A673 (cell line): ENCODE results near the gene RIMS4. TPM values are rescaled to one million over a fixed set of nuclear protein-coding genes. Genes with fewer than 3 reads are reported as not detected.

Source experiments
- BruUV-seq: library from RNA; stranded (reverse); fragments of 400-500 nt; replicated peaks from 2 replicates; lab custom pipeline; 2021; lab: Mats Ljungman, UMichigan
- CTCF ChIA-PET: fragments of 300-600 bp; sonication (Branson Sonifier 250); formaldehyde crosslinking; loops from one replicate; lab custom pipeline; 2022; ENCODE audit warnings: antibody characterized with exemption; lab: Charles Lee
- POLR2A ChIA-PET: fragments of 300-600 bp; sonication (Branson Sonifier 250); formaldehyde crosslinking; loops from one replicate; lab custom pipeline; 2022; ENCODE audit warnings: antibody characterized with exemption; ENCODE audit not compliant: low non-redundant PET; lab: Charles Lee
- DNase-seq: peaks from one replicate; pipeline ENCODE4 v3.0.0-alpha.2; 2015; ENCODE audit warnings: low spot score
- H3K27ac ChIP-seq: fragments of 200-600 bp; sonication (generic); 2 replicates; pipeline ENCODE4 v1.5.1; 2016; ENCODE audit warnings: mixed run types, low read depth, mild to moderate bottlenecking, mixed read lengths, antibody characterized with exemption, low read length; ENCODE audit not compliant: poor library complexity, severe bottlenecking
- H3K27me3 ChIP-seq: fragments of 200-600 bp; sonication (generic); replicated peaks from 2 replicates; pipeline ENCODE4 v1.6.1; 2017; ENCODE audit warnings: mixed run types, low read depth, mild to moderate bottlenecking, mixed read lengths, antibody characterized with exemption, low read length; ENCODE audit not compliant: insufficient read depth, poor library complexity
- H3K36me3 ChIP-seq: fragments of 200-600 bp; sonication (generic); 2 replicates; pipeline ENCODE4 v1.6.1; 2016; ENCODE audit warnings: mixed run types, mild to moderate bottlenecking, mixed read lengths, antibody characterized with exemption, low read length; ENCODE audit not compliant: insufficient read depth, poor library complexity, severe bottlenecking
- H3K4me1 ChIP-seq: fragments of 200-600 bp; sonication (generic); 2 replicates; pipeline ENCODE4 v1.6.1; 2017; ENCODE audit warnings: mixed run types, mild to moderate bottlenecking, mixed read lengths, antibody characterized with exemption, low read length; ENCODE audit not compliant: insufficient read depth, poor library complexity, severe bottlenecking
- H3K4me3 ChIP-seq: fragments of 200-600 bp; sonication (generic); 2 replicates; pipeline ENCODE4 v1.5.1; 2016; ENCODE audit warnings: low read depth, mixed run types, mild to moderate bottlenecking, mixed read lengths, low read length; ENCODE audit not compliant: poor library complexity, severe bottlenecking
- H3K9me3 ChIP-seq: fragments of 200-600 bp; sonication (generic); 2 replicates; pipeline ENCODE4 v1.6.1; 2016; ENCODE audit warnings: mixed run types, low read depth, mild to moderate bottlenecking, mixed read lengths, antibody characterized with exemption, low read length; ENCODE audit not compliant: poor library complexity, severe bottlenecking
- EZH2 ChIP-seq: fragments of 200-600 bp; sonication (generic); IDR thresholded peaks from 2 replicates; pipeline ENCODE4 v1.6.1; 2017; ENCODE audit warnings: borderline replicate concordance, low read depth, mild to moderate bottlenecking, mixed read lengths, antibody characterized with exemption, low read length; ENCODE audit not compliant: poor library complexity, severe bottlenecking
- intact Hi-C: fragments of 100-400 bp; cut with micrococcal nuclease; formaldehyde crosslinking; loops from one replicate; pipeline ENCODE4 v1.10.0; 2022; ENCODE audit not compliant: unreplicated experiment
- total RNA-seq: library from RNA; stranded (reverse); gene quantifications from 2 replicates; pipeline ENCODE4 v1.2.3, GENCODE V29; 2021
- TF ChIP-seq, protein P1 (sequence below): fragments of 300-800, 200-600 bp; sonication (generic); conservative IDR thresholded peaks from 2 replicates; pipeline ENCODE4 v1.5.1; 2017; ENCODE audit warnings: low read depth, mild to moderate bottlenecking, antibody characterized with exemption, low read length, moderate library complexity, mixed read lengths

RIMS4 gene
- total RNA-seq, 1 experiment from 2014 or later = 0.39 TPM

DNA sequence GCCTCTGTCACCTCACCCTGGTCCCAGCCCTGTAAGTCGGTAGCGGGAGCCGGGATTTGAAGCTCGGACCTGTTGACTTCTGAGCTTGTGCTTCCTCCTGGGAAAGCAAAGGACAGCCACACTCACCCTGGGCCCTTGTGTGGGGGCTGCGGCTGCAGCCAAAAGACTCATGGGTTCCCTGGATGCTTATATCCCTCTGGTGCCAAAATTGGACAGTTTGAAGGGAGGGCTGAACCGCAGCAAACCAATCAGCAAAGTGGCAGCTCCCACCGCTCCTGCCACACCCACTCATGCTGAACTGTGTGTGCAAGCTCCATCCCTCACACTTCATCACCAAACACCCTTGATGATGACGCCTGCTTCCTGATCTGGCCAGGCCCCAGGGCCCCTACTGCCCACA, 99.1 kb downstream of the RIMS4 start:
- TF ChIP-seq EZH2 = no peak
- TF ChIP-seq, protein P1, sequence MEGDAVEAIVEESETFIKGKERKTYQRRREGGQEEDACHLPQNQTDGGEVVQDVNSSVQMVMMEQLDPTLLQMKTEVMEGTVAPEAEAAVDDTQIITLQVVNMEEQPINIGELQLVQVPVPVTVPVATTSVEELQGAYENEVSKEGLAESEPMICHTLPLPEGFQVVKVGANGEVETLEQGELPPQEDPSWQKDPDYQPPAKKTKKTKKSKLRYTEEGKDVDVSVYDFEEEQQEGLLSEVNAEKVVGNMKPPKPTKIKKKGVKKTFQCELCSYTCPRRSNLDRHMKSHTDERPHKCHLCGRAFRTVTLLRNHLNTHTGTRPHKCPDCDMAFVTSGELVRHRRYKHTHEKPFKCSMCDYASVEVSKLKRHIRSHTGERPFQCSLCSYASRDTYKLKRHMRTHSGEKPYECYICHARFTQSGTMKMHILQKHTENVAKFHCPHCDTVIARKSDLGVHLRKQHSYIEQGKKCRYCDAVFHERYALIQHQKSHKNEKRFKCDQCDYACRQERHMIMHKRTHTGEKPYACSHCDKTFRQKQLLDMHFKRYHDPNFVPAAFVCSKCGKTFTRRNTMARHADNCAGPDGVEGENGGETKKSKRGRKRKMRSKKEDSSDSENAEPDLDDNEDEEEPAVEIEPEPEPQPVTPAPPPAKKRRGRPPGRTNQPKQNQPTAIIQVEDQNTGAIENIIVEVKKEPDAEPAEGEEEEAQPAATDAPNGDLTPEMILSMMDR = no peak
- Histone ChIP-seq H3K27ac (no peak overlapping the region), H3K4me3 (no peak overlapping the region), H3K9me3 (no peaks in the 10 kb centered on the region), H3K27me3 (no peaks in the 10 kb centered on the region), H3K4me1 (peaks cover 7% of the 10 kb centered on the region), H3K36me3 (no peaks in the 10 kb centered on the region)
- no TSS peak for BruUV-seq
- intact Hi-C loops = no loop called here
- ChIA-PET CTCF (no interaction called here), POLR2A (no interaction called here)
- no peak for DNase-seq

DNA sequence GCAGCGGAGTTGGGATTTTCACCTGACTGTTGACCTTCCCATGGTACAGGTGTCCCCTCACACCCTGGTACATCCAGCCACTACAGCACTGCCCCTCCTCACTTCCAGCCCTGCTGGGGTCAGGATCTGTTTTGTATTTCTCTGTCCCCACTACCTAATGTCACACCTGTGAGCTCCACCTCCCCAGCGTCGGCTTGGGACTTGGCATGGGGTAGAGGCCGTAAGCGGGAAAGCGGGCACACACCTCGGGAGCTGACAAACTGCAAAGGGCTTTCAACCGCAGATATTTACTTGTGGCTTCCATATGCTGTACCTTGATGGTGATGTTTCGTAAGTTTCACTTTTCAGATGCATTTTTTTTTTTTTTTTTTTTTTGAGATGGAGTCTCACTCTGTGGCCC, 100.5 kb downstream of the RIMS4 start:
- Histone ChIP-seq H3K36me3 (no peaks in the 10 kb centered on the region), H3K9me3 (no peaks in the 10 kb centered on the region), H3K4me3 (no peak overlapping the region), H3K27ac (no peak overlapping the region), H3K27me3 (no peaks in the 10 kb centered on the region), H3K4me1 (peaks cover 5% of the 10 kb centered on the region)
- no peak for DNase-seq
- ChIA-PET CTCF (no interaction called here), POLR2A (no interaction called here)
- TF ChIP-seq, protein P1 = no peak
- TF ChIP-seq EZH2 = no peak
- intact Hi-C loops = no loop called here
- no TSS peak for BruUV-seq

DNA sequence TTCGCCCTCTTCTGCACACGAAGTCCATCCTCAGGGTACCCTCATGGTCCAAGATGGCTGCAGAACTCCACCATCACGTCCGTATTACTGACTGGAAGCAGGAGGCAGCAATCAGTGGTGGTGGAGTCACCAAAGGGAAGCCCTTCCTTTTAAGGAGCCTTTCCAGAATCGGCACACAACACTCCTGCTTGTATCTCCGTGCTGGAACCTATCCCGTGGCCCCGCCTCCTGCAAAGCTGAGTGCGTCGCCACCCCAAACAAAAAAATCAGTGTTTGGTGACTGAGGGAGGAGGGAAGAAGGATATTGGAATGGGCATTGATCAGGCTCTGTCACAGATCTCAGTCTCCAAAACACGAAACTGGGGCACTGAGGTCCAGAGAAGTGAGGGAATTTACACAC, 101.0 kb downstream of the RIMS4 start:
- intact Hi-C loops = no loop called here
- Histone ChIP-seq H3K36me3 (no peaks in the 10 kb centered on the region), H3K27me3 (no peaks in the 10 kb centered on the region), H3K9me3 (no peaks in the 10 kb centered on the region), H3K4me1 (peaks cover 1% of the 10 kb centered on the region), H3K4me3 (no peak overlapping the region), H3K27ac (no peak overlapping the region)
- ChIA-PET POLR2A (no interaction called here), CTCF (no interaction called here)
- DNase-seq = no peak
- TF ChIP-seq, protein P1 = no peak
- no peak for TF ChIP-seq EZH2
- BruUV-seq = no TSS peak
